Measurements from ENCODE around the gene PDHB.

The PDHB gene

DNA sequence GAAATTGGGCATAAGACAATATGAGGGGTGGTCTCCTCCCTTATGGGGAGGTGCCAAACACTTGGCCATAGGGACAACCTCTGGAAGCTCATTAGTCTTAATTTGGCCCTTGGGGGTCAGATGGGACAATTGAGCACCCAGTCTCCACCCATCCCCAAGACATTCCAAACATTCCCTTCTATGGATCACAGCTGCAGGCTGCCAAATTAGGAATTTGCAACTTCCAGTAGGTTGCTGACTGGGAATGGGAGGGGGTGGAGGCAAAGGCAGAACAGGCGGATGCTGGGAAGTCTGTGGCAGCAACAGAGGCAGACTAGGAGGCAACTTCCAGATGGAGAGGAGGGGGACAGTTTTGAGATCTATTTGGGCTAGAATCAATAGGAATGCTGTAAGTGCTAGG, 1.4 kb upstream of the PDHB start:
- no peak for DNase-seq

- DNase-seq: no peak
Observed at GRCh38 chr3:58434511-58434910, 879 bp upstream of the PDHB start.

GRCh38 chr3:58434168-58434504, 504 bp upstream of the PDHB start:
- DNase-seq: no peak

DNA sequence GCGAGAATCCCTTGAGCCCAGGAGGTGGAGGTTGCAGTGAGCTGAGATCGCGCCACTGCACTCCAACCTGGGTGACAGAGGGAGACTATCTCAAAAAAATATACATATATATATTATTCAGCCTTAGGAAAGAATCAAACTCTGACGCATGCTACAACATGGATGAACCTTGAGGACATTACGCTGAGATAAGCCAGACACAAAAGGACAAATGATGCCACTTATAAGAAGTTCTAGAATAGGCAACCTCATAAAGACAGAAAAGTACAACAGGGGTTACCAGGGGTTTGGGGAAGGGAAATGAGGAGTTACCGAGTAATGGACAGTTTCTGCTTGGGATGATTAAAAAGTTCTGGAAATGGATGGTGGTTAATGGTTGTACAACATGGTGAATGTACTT, 727 bp downstream of the PDHB start:
- no peak for DNase-seq

- DNase-seq: no peak
Observed at GRCh38 chr3:58429657-58430056, 4.0 kb downstream of the PDHB start.

GRCh38 chr3:58427661-58428361, 5.8 kb downstream of the PDHB start:
- no peak for DNase-seq

DNA sequence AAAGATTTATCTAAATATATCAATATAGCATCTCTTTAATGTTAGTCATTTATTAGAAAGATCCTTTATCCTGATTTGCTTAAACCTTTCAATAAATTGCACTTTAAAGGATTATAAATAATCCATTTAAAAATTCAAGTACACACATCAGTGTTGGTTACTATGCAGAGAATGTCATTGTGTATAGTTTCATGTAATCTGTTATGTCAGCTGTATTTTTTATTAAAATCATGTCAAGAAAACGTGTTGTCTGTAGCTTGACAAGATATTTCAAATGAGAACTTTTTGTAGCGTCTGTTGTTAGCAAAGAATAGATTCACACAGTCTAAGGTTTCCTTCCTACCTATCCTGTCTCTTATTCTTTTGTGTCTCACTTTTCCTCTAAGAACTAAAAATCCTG, 7.8 kb downstream of the PDHB start:
- no peak for DNase-seq

- DNase-seq: no peak
Observed at GRCh38 chr3:58424613-58425012, 9.0 kb downstream of the PDHB start.

- DNase-seq: no peak
Observed at GRCh38 chr3:58422756-58423325, 10.8 kb downstream of the PDHB start.

GRCh38 chr3:58421004-58421403, 12.6 kb downstream of the PDHB start:
- no peak for DNase-seq

DNA sequence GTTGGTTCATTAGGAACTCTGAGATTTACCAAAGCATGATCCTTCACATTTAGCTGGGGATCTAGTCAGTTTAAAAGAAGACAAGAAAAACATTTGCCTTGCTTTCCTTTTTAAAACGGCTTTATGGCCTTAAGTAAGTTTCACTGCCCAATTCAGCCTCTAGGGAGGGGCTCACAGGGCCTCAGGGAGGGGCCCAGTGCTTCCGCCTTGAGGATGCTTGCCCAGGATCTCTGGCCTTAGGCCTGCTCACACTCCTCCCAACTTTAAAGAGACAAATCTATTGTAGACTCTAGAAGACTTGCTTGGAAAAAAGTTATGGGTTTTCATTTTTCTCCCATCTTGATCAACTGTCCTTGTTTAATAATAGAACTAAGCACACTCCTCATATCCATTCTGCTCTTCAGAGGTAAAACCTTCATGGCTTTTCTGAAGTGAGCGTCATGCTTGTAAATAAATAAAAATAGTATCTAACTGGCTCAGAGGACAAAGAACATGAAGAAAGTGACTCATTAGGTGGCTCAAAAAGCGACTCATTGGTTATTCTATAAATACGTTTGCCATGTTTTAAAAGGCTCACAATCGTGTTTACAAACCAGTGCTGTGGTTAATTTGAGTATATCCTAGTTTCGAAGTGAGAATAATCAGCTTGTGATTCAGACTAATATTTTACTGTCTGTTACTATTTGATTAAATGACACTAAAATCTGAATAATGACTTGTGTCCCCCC, 13.7 kb downstream of the PDHB start:
- DNase-seq: no peak

DNA sequence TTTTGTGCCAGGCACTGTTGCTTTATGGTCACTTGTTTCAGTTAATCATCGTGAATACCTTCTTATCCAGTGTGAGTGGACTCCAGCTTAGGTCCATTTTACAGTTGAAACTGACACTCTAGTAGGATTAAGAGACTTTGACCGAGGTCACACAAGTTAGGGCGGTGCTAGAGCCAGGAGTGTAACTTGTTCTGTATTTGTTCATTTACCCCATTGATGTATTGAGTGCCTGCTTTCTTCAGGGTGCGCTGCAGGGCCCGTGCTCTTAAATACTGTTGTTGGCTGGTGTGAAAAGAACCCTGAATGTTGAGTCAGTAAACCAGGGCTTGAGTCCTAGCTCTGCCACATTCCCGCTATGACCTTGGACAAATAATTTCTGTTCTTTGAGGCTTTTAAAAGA, 15.4 kb downstream of the PDHB start:
- no peak for DNase-seq

DNA sequence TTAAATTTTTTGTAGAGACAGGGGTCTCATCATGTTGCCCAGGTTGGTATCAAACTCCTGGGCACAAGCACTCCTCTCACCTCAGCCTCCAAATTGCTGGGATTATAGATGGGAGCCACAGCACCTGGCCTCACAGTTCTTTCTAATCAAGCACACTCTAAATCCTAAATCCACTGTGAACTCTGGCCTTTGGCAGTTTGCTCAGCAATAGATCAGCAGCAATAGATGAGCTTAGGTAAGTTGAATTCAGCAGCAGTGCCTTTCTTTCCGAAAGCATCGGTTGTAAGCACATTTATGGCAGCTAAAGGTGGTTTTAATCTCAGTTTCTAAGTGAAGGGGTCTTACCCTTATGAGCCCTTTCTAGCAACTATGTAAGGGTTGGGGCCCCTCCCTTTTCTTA, 16.6 kb downstream of the PDHB start:
- DNase-seq: no peak

GRCh38 chr3:58416191-58416590, 17.4 kb downstream of the PDHB start:
- no peak for DNase-seq

DNA sequence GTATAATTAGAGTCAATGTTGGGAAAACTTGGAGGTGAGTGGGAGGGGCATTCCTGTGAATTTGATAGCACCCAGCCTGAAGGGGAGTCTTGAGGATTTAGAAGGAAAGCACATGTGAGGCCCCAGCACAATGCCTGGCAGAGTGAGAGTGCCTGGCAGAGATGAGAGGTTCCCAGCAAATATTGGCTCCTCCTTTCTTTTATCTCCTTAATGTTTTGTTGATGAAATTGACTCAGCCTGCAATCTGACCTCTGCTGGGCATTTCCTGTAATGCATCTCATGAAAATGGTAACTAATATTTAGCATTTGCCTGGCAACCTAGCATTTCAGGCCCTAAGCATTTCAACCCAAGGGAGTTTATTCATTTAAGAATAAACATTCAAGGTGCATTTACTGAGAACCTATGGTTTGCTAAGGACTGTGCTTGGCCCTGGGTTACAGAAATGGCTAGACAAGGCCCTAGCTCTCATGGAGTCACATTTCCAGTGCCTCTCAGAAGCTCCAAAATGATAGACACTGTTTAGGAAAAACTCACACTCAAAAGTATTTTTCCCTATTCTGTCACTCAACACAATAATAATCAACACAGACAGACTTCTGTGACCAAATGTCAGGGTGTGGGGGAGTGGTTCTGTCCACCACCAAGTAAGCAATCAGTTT, 19.0 kb downstream of the PDHB start:
- no peak for DNase-seq

DNA sequence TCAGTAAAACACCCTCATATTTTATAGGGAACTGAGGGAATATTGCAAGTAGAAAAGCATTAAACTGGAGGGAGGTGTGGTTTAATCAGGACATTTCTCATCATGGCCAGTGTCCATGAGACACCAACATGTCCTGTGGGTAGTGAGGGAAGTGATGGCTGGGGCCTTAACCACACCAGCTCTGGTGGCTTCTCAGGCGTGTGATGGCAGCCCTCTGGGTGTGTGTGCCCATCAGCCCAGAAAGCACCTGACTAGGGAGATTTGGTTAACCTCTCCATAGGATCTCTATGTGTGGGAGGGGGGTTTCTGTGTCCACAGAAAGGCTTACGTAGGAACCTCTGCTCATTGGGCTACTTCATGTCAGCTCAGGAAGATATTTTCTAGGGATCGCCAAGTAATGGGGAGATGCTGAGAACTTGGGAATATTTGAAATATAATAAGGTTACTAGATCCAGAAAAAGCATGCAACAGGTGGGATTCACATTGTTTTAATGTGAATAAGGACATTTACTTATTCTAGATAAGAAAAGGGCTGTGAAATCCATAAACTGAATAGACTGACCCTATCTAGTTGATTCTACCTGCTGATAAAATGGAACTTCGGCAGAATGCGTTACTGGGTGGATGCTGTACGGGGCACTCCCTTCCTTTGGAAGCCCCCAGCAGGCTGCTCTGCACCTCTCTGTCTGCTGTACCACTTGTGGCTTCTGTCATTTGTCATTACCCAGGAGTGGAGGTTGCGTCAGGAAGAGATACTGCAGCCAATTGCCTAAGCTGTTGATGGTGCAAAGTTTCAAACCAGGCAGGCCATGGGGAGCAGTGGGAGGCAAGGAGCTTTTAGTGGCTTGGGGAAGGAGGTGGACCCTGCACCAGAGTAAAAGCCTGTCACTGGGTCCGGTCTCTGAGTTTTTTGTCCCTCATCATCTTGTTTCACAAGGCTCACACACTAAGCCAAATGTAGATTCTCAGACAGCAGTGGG, 21.5 kb downstream of the PDHB start:
- no peak for DNase-seq

DNA sequence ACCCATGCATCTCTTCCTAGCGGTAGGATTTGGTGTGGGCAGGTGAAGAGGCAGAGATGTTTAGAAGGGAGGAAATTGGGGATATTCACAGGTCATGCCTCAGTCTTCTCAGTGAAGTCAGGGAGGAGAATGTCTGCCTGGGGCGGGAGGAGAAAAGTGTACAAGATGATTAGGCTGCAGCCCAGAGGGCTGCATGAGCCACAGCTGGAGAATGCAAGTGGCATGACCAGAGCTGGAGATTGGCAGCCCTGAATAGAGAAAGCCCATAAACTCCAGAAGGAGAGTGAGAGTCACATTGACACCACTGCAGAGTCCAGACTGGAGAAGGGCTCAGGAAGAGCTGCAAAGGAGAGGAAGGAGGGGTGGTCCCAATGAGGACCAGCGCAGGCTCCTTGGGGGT, 22.6 kb downstream of the PDHB start:
- no peak for DNase-seq

DNA sequence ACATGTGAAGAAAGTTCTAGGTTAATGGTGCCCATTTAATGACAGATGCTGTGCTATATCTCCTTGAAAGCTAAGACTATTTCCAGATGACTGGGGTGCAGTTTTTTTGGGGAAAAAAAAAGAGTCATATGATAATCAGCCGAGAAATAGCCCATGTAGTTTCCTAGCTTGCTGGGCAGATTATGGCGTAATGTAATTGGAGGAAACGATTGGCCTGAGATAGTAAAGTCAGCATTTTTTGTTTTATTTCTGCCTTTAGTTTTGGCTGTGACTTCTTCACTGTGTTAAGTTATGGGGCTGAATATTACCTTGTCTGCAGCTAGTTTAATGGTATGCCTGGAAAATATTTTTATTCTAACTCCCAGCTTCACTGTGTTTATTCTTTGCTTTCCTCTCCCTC, 24.0 kb downstream of the PDHB start:
- DNase-seq: no peak

DNA sequence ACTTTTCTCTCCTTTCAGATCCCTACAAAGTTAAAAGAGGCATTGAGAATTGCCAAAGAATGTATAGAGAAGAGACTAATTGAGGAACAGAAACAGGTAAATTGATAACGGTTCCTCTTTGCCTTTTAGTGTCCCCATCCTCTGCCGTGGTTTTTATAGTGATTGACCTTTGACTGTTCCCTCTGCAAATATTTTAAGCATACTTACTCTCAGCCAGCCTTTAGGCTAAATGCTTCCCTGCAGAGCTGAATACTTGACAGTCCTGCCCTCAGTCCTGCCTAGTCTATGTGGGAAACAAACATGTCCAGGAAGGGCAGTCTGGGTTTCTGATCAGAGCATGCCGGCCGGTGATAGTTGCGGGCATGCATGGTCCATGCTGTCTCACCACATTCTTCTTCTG, 24.7 kb downstream of the PDHB start:
- DNase-seq: no peak

- DNase-seq: no peak
Observed at GRCh38 chr3:58404396-58404795, 29.2 kb downstream of the PDHB start.

- DNase-seq: no peak
Observed at GRCh38 chr3:58403513-58404109, 30.0 kb downstream of the PDHB start.

DNA sequence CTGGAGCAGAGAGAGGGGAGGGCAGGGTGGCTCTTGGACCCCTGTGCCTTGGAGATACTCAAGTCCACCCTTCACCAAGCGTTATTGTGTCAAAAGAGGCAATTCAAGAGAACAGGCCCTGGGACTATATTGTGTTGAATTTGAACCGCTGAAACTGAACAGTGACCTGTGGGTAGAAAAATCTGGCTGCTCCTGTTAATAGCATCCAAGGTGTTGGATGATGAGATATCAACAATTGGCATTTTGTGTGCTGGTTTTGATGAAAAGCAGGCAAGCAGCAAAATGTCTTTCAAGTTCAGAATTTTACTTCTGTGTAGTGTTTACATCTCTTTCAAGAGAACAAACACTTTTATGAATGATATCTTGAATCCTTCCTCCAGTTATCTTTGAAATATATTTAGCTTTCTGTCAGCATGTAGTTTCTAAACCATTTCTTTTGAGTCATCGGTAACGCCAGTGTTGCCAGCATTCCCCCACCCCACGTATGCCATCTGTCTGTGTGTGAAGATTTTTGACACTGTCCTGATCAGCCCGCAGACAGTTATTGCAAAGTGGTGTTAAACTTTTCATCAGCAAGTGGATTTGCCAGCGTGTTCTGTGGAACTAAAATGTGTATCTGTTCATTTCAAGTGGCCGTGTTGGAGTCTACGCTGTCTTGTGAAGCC, 34.8 kb downstream of the PDHB start:
- DNase-seq: no peak
